Stimulated activated CD8-positive, alpha-beta memory T cell treated with anti-CD3 and anti-CD28 coated beads, Interleukin-4, amount 100 ng/mL, for 24 hours (primary cell): ENCODE data around the gene PAK4.

Experiments
- DNase-seq: peaks from one replicate; pipeline ENCODE4 v3.0.0-alpha.2; 2020; ENCODE audit warnings: low read depth

PAK4 gene

GRCh38 chr19:39165857-39166256 is 40.3 kb downstream of the PAK4 start:
- DNase-seq = no peak

DNA sequence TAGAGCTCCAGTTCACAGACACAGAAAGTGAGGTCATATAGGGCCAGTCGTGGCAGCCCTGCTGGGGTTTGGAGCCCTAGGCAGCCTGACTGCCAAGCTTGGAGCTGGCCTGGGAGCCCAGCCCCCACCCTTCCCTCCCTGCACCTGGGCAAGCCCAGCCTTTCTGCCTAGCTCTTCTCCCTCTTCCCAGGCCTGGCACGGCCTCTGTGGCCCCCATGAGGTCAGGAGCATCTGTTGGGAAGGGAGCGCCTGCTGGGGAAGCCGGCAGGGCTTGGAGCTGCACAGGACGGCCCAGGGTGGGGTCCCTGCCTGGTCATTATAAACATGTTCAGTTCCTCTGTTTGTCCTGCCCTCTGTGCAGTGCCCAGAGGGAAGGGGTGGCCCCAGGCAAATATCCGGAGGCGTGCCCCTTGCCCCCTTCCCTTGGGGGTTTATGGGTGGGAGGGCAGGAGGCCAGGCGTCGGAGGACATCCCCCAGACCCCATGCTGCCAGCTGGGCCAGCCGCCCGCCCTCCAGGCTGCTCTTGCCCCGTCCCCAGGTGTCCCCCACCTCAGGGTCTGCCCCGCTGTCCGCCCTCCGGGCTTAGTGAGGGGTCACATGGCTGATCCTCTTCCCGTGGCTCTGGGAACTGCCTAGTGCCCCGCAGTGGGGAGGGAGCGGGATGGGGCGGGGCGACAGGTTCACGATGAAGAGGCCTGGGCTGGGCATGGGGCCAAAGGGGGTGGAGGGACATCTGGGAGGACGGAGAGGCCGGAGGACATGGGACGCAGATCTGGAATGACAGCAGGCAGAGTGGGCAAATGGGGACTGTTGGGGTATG is 41.2 kb downstream of the PAK4 start:
- no peak for DNase-seq

DNA sequence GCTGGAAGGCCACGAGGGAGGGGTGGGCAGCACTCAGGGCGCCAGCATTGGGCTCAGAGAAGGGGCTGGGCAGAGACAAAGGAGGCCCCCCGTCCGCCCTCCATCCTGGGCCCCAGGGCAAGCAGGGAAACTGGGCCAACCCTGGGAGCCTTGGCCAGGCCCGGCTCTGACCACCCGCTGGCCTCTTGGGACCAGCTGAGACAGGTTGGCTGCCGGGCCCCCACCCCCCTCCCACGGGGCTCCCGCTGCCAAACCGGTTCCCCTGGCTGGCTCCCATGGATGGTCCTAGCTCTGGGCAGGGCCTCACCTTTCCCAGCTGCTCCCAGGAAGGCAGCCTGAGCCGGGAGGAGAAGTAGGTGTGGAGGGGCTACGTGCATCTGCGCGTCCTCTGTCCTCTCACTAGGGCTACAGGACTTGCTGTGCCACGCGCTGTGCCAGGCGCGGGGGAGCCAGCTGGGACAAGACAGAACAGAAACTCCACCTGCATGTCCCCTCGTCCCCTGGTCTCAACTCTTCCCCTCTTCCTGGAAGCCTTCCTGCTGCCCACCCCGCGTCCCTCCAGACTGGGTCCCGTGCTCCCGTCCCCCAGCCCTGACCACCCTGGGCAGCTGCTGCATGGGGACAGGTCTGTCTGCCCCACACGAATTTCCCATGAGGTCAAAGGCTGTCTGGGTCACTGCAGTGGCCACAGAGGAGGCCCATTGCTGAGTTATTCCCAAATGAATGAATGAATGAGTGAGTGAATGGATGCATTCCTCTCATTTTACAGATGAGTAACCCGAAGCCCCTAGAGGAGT is 42.1 kb downstream of the PAK4 start:
- DNase-seq = no peak

- no peak for DNase-seq
Observed at GRCh38 chr19:39168258-39169142, 42.9 kb downstream of the PAK4 start.

DNA sequence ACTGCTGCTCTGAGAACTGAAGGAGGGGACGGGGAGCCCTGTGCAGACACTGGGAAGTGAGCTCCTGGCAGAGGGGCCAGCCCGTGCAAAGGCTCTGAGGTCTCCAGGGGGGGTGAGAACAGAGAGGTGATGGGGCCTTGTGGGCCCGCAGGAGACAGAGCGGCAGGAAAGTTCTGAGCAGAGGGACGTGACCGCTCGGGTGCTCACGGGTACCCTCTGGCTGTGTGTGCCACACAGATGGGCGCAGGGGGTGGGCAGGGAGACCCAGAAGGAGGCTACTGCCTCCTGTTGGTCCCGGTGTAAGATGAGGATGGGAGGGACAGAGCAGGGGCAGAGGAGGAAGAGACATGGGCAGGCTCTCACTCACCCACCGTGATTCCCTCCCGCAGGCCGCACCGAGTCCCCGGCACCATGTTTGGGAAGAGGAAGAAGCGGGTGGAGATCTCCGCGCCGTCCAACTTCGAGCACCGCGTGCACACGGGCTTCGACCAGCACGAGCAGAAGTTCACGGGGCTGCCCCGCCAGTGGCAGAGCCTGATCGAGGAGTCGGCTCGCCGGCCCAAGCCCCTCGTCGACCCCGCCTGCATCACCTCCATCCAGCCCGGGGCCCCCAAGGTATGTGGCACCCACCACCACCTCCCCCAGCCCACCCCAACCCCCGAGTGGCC is 43.7 kb downstream of the PAK4 start:
- no peak for DNase-seq

DNA sequence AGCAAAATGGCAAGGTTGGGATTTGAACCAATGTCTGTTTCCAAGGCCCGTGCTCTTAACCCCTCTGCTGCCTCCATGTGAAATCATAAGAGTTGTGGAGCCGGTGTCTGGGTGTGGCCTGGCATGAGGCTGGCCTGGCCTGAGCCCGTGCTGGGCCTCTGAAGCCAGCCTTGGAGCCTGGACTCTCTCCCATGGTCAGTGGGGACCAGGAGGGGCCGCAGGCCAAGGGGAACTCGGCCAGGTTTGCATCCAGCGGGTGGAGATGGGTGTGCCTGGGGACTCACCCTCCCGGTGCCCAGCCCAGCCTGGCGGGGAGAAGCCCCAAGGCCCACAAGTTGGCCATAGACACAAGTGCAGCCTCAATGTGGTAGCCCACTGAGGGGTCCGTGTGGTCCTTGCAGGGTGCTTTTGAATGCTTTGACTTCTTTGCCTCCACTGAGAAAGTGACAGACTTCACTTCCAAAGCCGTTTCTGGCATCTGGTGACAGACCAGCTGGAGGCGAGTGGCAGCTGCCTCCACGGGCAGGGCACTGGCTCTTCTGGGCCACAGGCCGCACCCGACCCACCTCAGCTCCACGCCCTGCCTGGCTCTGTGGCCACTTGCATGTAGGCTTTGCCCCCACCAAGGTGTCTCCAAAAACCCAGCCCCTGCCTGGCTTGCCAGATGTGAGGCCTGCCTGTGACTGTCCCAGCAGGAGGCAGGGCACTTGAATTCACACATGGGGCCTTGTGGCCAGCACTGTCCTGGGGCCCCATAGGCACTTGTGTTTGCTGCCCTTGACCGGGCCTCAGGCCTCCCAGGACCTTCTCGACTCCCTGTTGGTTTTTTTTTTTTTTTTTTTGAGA is 45.0 kb downstream of the PAK4 start:
- no peak for DNase-seq

GRCh38 chr19:39171479-39172465 is 46.2 kb downstream of the PAK4 start:
- DNase-seq = no peak

DNA sequence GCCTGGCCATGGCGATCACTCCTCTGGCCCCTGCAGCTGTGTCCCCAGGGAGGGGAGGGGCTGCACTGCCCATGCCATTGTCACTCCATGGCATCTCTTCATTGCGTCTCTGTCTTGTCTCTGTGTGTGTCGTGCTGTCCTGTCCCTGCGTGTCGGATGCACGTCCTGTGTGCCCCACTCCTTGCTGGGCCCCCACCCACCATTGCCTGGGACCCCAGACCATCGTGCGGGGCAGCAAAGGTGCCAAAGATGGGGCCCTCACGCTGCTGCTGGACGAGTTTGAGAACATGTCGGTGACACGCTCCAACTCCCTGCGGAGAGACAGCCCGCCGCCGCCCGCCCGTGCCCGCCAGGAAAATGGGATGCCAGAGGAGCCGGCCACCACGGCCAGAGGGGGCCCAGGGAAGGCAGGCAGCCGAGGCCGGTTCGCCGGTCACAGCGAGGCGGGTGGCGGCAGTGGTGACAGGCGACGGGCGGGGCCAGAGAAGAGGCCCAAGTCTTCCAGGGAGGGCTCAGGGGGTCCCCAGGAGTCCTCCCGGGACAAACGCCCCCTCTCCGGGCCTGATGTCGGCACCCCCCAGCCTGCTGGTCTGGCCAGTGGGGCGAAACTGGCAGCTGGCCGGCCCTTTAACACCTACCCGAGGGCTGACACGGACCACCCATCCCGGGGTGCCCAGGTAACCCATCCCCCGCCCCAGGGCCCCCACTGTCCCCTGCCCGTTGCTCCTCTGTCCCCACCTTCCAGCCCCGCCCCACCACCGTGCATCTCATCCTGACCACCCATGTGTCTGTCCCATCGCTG is 47.3 kb downstream of the PAK4 start:
- no peak for DNase-seq

DNA sequence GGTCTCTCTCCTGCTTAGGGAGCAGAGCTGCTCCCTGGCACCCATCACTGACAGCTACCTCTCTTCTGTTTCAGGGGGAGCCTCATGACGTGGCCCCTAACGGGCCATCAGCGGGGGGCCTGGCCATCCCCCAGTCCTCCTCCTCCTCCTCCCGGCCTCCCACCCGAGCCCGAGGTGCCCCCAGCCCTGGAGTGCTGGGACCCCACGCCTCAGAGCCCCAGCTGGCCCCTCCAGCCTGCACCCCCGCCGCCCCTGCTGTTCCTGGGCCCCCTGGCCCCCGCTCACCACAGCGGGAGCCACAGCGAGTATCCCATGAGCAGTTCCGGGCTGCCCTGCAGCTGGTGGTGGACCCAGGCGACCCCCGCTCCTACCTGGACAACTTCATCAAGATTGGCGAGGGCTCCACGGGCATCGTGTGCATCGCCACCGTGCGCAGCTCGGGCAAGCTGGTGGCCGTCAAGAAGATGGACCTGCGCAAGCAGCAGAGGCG is 48.0 kb downstream of the PAK4 start:
- DNase-seq = no peak

GRCh38 chr19:39174142-39174541 is 48.6 kb downstream of the PAK4 start:
- no peak for DNase-seq

GRCh38 chr19:39174558-39175544 is 49.3 kb downstream of the PAK4 start:
- DNase-seq = no peak

DNA sequence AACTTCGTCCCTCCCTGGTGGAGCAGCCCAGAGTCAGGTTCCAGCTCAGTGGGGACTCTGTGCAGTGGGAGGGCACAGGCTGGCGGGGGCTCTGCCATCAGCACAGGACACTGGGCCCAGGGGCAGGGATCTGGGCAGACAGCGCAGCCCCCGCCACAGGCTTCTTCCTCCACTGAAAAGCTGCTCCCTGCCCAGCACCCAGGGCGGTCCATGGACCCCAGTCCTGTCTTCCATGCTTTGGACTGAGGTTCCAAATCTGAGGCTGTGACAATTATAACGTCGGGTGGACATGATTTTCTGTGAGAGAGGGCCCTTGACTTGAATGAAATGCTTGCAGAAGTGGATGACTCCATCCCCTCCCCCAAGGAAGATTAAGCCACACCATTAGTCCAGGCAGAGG is 50.0 kb downstream of the PAK4 start:
- DNase-seq = no peak

DNA sequence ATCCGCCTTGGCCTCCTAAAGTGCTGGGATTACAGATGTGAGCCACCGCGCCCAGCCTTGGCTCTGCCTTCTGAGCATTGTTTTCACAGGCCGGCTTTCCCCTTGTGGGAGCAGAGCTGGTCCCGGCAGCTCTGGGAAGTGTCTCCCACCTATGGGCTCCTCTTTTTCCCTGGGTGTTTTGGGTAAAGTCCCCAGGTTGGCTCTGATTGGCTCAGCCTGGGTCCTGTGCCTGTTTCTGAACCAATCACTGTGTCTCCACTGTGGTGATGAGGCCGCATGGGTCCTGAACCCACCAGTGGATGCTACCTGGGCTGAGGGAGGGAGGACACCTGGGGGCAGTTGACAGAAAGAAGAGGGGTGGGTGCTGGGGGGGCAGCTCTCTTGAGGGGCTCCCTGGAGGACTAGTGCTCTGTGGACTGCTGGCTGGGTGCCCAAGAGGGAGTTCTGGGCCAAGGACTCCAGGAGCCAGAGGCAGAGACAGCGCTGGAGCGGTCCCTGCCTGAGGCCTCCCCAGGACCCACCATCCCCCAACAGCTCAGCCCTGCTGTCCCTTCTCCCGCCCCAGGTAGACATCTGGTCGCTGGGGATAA is 51.6 kb downstream of the PAK4 start:
- DNase-seq = no peak

DNA sequence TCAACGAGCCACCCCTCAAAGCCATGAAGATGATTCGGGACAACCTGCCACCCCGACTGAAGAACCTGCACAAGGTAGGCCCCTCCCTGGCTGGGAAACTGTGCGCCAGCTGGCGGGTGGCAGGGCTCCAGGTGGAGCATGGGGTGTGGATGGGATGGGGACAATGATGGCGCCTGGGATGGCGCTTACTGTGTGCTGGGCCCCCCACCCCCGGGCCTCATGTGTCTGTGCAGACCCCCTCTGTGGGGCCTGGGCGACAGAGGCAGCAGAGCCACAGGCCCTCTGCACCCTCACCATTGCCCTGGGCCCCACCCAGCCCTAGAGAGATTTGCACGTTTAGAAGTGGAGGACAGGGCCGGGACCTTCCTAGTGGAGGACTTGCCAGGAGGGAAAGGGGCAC is 52.1 kb downstream of the PAK4 start:
- no peak for DNase-seq

GRCh38 chr19:39178296-39179006 is 52.9 kb downstream of the PAK4 start:
- no peak for DNase-seq

GRCh38 chr19:39179754-39180153 is 54.2 kb downstream of the PAK4 start:
- DNase-seq = no peak
